GM18526 (cell line): ENCODE data around the gene IFFO2.

Source experiments
- POLR2A ChIP-seq: IDR thresholded peaks from 3 replicates; pipeline ENCODE4 v1.6.1; 2011; ENCODE audit not compliant: insufficient read length; ENCODE audit errors: extremely low read depth

Gene IFFO2

GRCh38 chr1:18978706-18979105 lies 22.2 kb upstream of the IFFO2 start:
- TF ChIP-seq POLR2A, result no peak

GRCh38 chr1:18977428-18977827 lies 21.0 kb upstream of the IFFO2 start:
- TF ChIP-seq POLR2A, result no peak

GRCh38 chr1:18976096-18976495 lies 19.6 kb upstream of the IFFO2 start:
- TF ChIP-seq POLR2A, result no peak

GRCh38 chr1:18974606-18975005 lies 18.1 kb upstream of the IFFO2 start:
- TF ChIP-seq POLR2A, result no peak

GRCh38 chr1:18974005-18974404 lies 17.5 kb upstream of the IFFO2 start:
- TF ChIP-seq POLR2A, result no peak

- no peak for TF ChIP-seq POLR2A
These were observed 17.0 kb upstream of the IFFO2 start for GRCh38 chr1:18973446-18973955.

GRCh38 chr1:18972991-18973390 lies 16.5 kb upstream of the IFFO2 start:
- no peak for TF ChIP-seq POLR2A

GRCh38 chr1:18972531-18972930 lies 16.1 kb upstream of the IFFO2 start:
- TF ChIP-seq POLR2A, result no peak

- TF ChIP-seq POLR2A, result no peak
These were observed 14.3 kb upstream of the IFFO2 start for GRCh38 chr1:18970762-18971161.

GRCh38 chr1:18970358-18970757 lies 13.9 kb upstream of the IFFO2 start:
- TF ChIP-seq POLR2A, result no peak

- TF ChIP-seq POLR2A, result no peak
These were observed 10.7 kb upstream of the IFFO2 start for GRCh38 chr1:18967066-18967690.

GRCh38 chr1:18965206-18966173 lies 9.0 kb upstream of the IFFO2 start:
- no peak for TF ChIP-seq POLR2A

- TF ChIP-seq POLR2A, result no peak
These were observed 7.5 kb upstream of the IFFO2 start for GRCh38 chr1:18963968-18964367.

GRCh38 chr1:18962855-18963737 lies 6.6 kb upstream of the IFFO2 start:
- TF ChIP-seq POLR2A, result no peak

- no peak for TF ChIP-seq POLR2A
These were observed 5.7 kb upstream of the IFFO2 start for GRCh38 chr1:18962121-18962721.

GRCh38 chr1:18960821-18961220 lies 4.3 kb upstream of the IFFO2 start:
- no peak for TF ChIP-seq POLR2A
